HepG2 (cell line): ENCODE measurements around the gene DDRGK1. TPM values are rescaled to one million over a fixed set of nuclear protein-coding genes. Genes with fewer than 3 reads are reported as not detected.

Experiments
- CREM ChIP-seq, 2 experiments: sonication (generic) in 1 of 2; formaldehyde crosslinking in 1 of 2; IDR thresholded peaks; 2 replicates each; pipeline versions ENCODE4 v1.4.0 to v1.6.1; 2016 to 2020; ENCODE audit warnings: antibody characterized with exemption in 1 of 2, mild to moderate bottlenecking in 1 of 2, missing genetic modification reagents in 1 of 2
- CSRNP1 ChIP-seq: sonication (generic); formaldehyde crosslinking; IDR thresholded peaks from 2 replicates; pipeline ENCODE4 v1.8.1; 2023; ENCODE audit warnings: mild to moderate bottlenecking, missing genetic modification reagents
- HNRNPLL ChIP-seq: fragments of 200-400 bp; formaldehyde crosslinking; IDR thresholded peaks from 2 replicates; pipeline ENCODE4 v1.6.1; 2017; ENCODE audit warnings: mild to moderate bottlenecking, low read depth, low read length; ENCODE audit not compliant: poor library complexity, severe bottlenecking
- KDM5B ChIP-seq: sonication (generic); formaldehyde crosslinking; IDR thresholded peaks from 2 replicates; pipeline ENCODE4 v1.4.0; 2020; ENCODE audit warnings: missing genetic modification reagents, mild to moderate bottlenecking, borderline replicate concordance
- MATR3 ChIP-seq: sonication (generic); formaldehyde crosslinking; IDR thresholded peaks from 2 replicates; pipeline ENCODE4 v1.4.0; 2020; ENCODE audit warnings: missing genetic modification reagents
- MEIS1 ChIP-seq: sonication (generic); formaldehyde crosslinking; IDR thresholded peaks from 2 replicates; pipeline ENCODE4 v1.9.0; 2021; ENCODE audit warnings: mild to moderate bottlenecking, missing genetic modification reagents, moderate library complexity, borderline replicate concordance
- NAIF1 ChIP-seq: sonication (generic); formaldehyde crosslinking; IDR thresholded peaks from 2 replicates; pipeline ENCODE4 v1.5.0; 2020; ENCODE audit warnings: mild to moderate bottlenecking, missing genetic modification reagents, borderline replicate concordance
- NR3C1 ChIP-seq: sonication (generic); formaldehyde crosslinking; IDR thresholded peaks from 2 replicates; pipeline ENCODE4 v1.4.0; 2020; ENCODE audit warnings: missing genetic modification reagents
- RAD51 ChIP-seq: fragments of 450-650 bp; IDR thresholded peaks from 2 replicates; pipeline ENCODE4 v1.6.1; 2016; ENCODE audit warnings: borderline replicate concordance
- RERE ChIP-seq: IDR thresholded peaks from 2 replicates; pipeline ENCODE4 v1.6.1; 2016; ENCODE audit warnings: low read depth, missing genetic modification reagents, missing compliant biosample characterization
- ZBTB43 ChIP-seq: sonication (generic); formaldehyde crosslinking; conservative IDR thresholded peaks from 2 replicates; pipeline ENCODE4 v1.4.0; 2020; ENCODE audit warnings: missing genetic modification reagents
- ZNF382 ChIP-seq: sonication (generic); formaldehyde crosslinking; IDR thresholded peaks from 2 replicates; pipeline ENCODE4 v1.5.0; 2020; ENCODE audit warnings: missing genetic modification reagents, mild to moderate bottlenecking, borderline replicate concordance
- ZNF513 ChIP-seq: sonication (generic); formaldehyde crosslinking; conservative IDR thresholded peaks from 2 replicates; pipeline ENCODE4 v1.5.0; 2020; ENCODE audit warnings: missing genetic modification reagents
- ZNF530 ChIP-seq: sonication (generic); formaldehyde crosslinking; IDR thresholded peaks from 2 replicates; pipeline ENCODE4 v1.5.0; 2020; ENCODE audit warnings: low read depth, mild to moderate bottlenecking, missing genetic modification reagents
- ZNF83 ChIP-seq: sonication (generic); formaldehyde crosslinking; IDR thresholded peaks from 2 replicates; pipeline ENCODE4 v1.4.0; 2020; ENCODE audit warnings: missing genetic modification reagents, mild to moderate bottlenecking, borderline replicate concordance
- ZNF891 ChIP-seq: sonication (generic); formaldehyde crosslinking; IDR thresholded peaks from 2 replicates; pipeline ENCODE4 v1.5.0; 2020; ENCODE audit warnings: mild to moderate bottlenecking, missing genetic modification reagents
- ZZZ3 ChIP-seq: sonication (generic); formaldehyde crosslinking; IDR thresholded peaks from 2 replicates; pipeline ENCODE4 v1.4.0; 2020; ENCODE audit warnings: missing genetic modification reagents, mild to moderate bottlenecking, borderline replicate concordance
- polyA plus RNA-seq, 8 experiments: library from polyadenylated mRNA; depleted of rRNA in 3 of 8; stranded (reverse) in 7 of 8; unstranded in 1 of 8; fragments of >200 nt; fragmentation: Illumina TruSeq in 4 of 8; extraction: Trizol in 4 of 8; gene quantifications; 2 replicates each; pipeline versions ENCODE4 v1.2.1 to v1.2.3, GENCODE V29; 2011 to 2016; ENCODE audit warnings: low read depth in 4 of 8, missing spikeins in 1 of 8, mixed read lengths in 1 of 8; ENCODE audit not compliant: insufficient read depth in 1 of 8
- total RNA-seq, 5 experiments: library from RNA; depleted of rRNA; stranded (reverse); fragments of >200 nt; fragmentation: Illumina TruSeq; extraction: Trizol; gene quantifications; 2 replicates each; pipeline ENCODE4 v1.2.3, GENCODE V29; 2016; ENCODE audit warnings: low read depth in 1 of 5

Gene DDRGK1
- total and polyA plus RNA-seq, 2 of the 13 experiments (the other 11 are each of a cell fraction or from before 2014, with no cell fraction given): 96.7 to 149 TPM

- TF ChIP-seq ZNF513 (CRISPR knock-in tag): no peak
- TF ChIP-seq ZNF530: no peak
- no peak for TF ChIP-seq ZNF382 (CRISPR knock-in tag)
- no peak for TF ChIP-seq CREM (IDR thresholded peaks at IDR 0.05)
- TF ChIP-seq CREM (CRISPR knock-in tag; IDR thresholded peaks at IDR 0.05): no peak
- no peak for TF ChIP-seq CSRNP1 (CRISPR knock-in tag)
- TF ChIP-seq HNRNPLL: no peak
- TF ChIP-seq MEIS1 (CRISPR knock-in tag): 0 out of 2 replicates have a peak, but pooled peaks have one; percentile 6
- TF ChIP-seq ZNF83 (CRISPR knock-in tag): 0 out of 2 replicates have a peak, but pooled peaks have one; percentile 22
- TF ChIP-seq ZBTB43 (CRISPR knock-in tag): no peak
- no peak for TF ChIP-seq RAD51
- TF ChIP-seq NAIF1 (CRISPR knock-in tag): no peak
- TF ChIP-seq KDM5B (CRISPR knock-in tag): 0 out of 2 replicates have a peak, but pooled peaks have one; percentile 33
- no peak for TF ChIP-seq MATR3 (CRISPR knock-in tag)
- no peak for TF ChIP-seq ZZZ3 (CRISPR knock-in tag)
- TF ChIP-seq RERE (CRISPR knock-in tag): no peak
- TF ChIP-seq NR3C1 (CRISPR knock-in tag): no peak
- no peak for TF ChIP-seq ZNF891 (CRISPR knock-in tag)
These were observed 32.8 kb upstream of the DDRGK1 start (continued) for GRCh38 chr20:3237011-3237957.
